Neutrophil (primary cell): ENCODE results near the gene ZNF181.

Experiments
- H3K27ac ChIP-seq: fragments of 200-600 bp; sonication (generic); 2 replicates; pipeline ENCODE4 v1.5.1; 2016; ENCODE audit warnings: mild to moderate bottlenecking, moderate library complexity
- H3K27me3 ChIP-seq: fragments of 200-600 bp; sonication (generic); 2 replicates; pipeline ENCODE4 v1.6.0; 2016; ENCODE audit warnings: mild to moderate bottlenecking
- H3K36me3 ChIP-seq: fragments of 200-600 bp; sonication (generic); 2 replicates; pipeline ENCODE4 v1.5.1; 2017
- H3K4me1 ChIP-seq, 2 experiments: fragments of 200-600 bp in 1 of 2; sonication (generic) in 1 of 2; 1 replicate in 1 of 2; 2 replicates in 1 of 2; pipeline versions ENCODE4 v1.5.1 to v1.6.1; 2013 to 2016; ENCODE audit warnings: low read depth in 1 of 2, low read length in 1 of 2, mild to moderate bottlenecking in 1 of 2, moderate library complexity in 1 of 2; ENCODE audit not compliant: control insufficient read depth in 1 of 2, insufficient read depth in 1 of 2
- H3K4me3 ChIP-seq, 2 experiments: fragments of 200-600 bp in 1 of 2; sonication (generic) in 1 of 2; 1 replicate in 1 of 2; 2 replicates in 1 of 2; pipeline ENCODE4 v1.5.1; 2013 to 2016; ENCODE audit warnings: low read depth in 1 of 2, low read length in 1 of 2, mild to moderate bottlenecking in 1 of 2, moderate library complexity in 1 of 2
- H3K9me3 ChIP-seq: fragments of 200-600 bp; sonication (generic); 2 replicates; pipeline ENCODE4 v1.5.1; 2016
- CTCF ChIP-seq: fragments of 200-600 bp; sonication (generic); IDR thresholded peaks from 2 replicates; pipeline ENCODE4 v1.5.1; 2016; ENCODE audit warnings: antibody characterized with exemption

ZNF181 gene

GRCh38 chr19:34788074-34788473, 54.0 kb downstream of the ZNF181 start:
- no peak for TF ChIP-seq CTCF
- Histone ChIP-seq H3K4me3 (no peak overlapping the region), H3K4me1 (no peaks in the 10 kb centered on the region), H3K36me3 (no peaks in the 10 kb centered on the region), H3K9me3 (no peaks in the 10 kb centered on the region), H3K27me3 (no peaks in the 10 kb centered on the region), H3K27ac (no peak overlapping the region)

- Histone ChIP-seq H3K27ac (no peak overlapping the region), H3K9me3 (no peaks in the 10 kb centered on the region), H3K27me3 (no peaks in the 10 kb centered on the region), H3K4me3 (no peak overlapping the region), H3K4me1 (no peaks in the 10 kb centered on the region), H3K36me3 (no peaks in the 10 kb centered on the region)
- no peak for TF ChIP-seq CTCF
These were observed 59.5 kb downstream of the ZNF181 start for GRCh38 chr19:34793565-34793964.

GRCh38 chr19:34794066-34794960, 60.3 kb downstream of the ZNF181 start:
- H3K9me3 ChIP-seq, result no peaks in the 10 kb centered on the region
- no peak overlapping the region for H3K27ac ChIP-seq
- no peaks in the 10 kb centered on the region for H3K36me3 ChIP-seq
- no peaks in the 10 kb centered on the region for H3K27me3 ChIP-seq
- TF ChIP-seq CTCF, result no peak
- H3K4me3 ChIP-seq, result no peak overlapping the region
- no peaks in the 10 kb centered on the region for H3K4me1 ChIP-seq
